GM23248 (cell line): ENCODE measurements around the gene ADAM19. TPM values are rescaled to one million over a fixed set of nuclear protein-coding genes. Genes with fewer than 3 reads are reported as not detected.

ENCODE experiments used
- DNase-seq: peaks from one replicate; pipeline ENCODE4 v3.0.0-alpha.2; 2015
- H2AFZ ChIP-seq: fragments of 200-600 bp; sonication (generic); 2 replicates; pipeline ENCODE4 v1.6.1; 2016; ENCODE audit warnings: antibody characterized with exemption
- H3F3A ChIP-seq: fragments of 200-600 bp; sonication (generic); 2 replicates; pipeline ENCODE4 v1.6.1; 2016; ENCODE audit warnings: mild to moderate bottlenecking, antibody characterized with exemption, mixed run types; ENCODE audit not compliant: insufficient read depth
- H3K27ac ChIP-seq: fragments of 200-600 bp; sonication (generic); 2 replicates; pipeline ENCODE4 v1.5.1; 2016; ENCODE audit warnings: mild to moderate bottlenecking
- H3K27me3 ChIP-seq: fragments of 200-600 bp; sonication (generic); replicated peaks from 2 replicates; pipeline ENCODE4 v1.6.1; 2016; ENCODE audit warnings: mild to moderate bottlenecking; ENCODE audit not compliant: insufficient read depth
- H3K36me3 ChIP-seq: fragments of 200-600 bp; sonication (generic); 2 replicates; pipeline ENCODE4 v1.6.1; 2016; ENCODE audit warnings: low read depth, mild to moderate bottlenecking
- H3K4me1 ChIP-seq: fragments of 200-600 bp; sonication (generic); 2 replicates; pipeline ENCODE4 v1.6.1; 2016; ENCODE audit warnings: mild to moderate bottlenecking; ENCODE audit not compliant: insufficient read depth
- H3K4me2 ChIP-seq: fragments of 200-600 bp; sonication (generic); one replicate; pipeline ENCODE4 v1.6.1; 2016; ENCODE audit warnings: mild to moderate bottlenecking; ENCODE audit not compliant: unreplicated experiment
- H3K4me3 ChIP-seq: fragments of 200-600 bp; sonication (generic); 2 replicates; pipeline ENCODE4 v1.5.1; 2016; ENCODE audit warnings: mild to moderate bottlenecking
- H3K79me2 ChIP-seq: fragments of 200-600 bp; sonication (generic); 2 replicates; pipeline ENCODE4 v1.6.1; 2016; ENCODE audit warnings: mild to moderate bottlenecking; ENCODE audit not compliant: insufficient read depth
- H3K9ac ChIP-seq: fragments of 200-600 bp; sonication (generic); 2 replicates; pipeline ENCODE4 v1.6.1; 2016; ENCODE audit warnings: mild to moderate bottlenecking
- H3K9me2 ChIP-seq: fragments of 200-600 bp; sonication (generic); 2 replicates; pipeline ENCODE4 v1.6.1; 2016; ENCODE audit warnings: mixed run types, mild to moderate bottlenecking, moderate library complexity; ENCODE audit not compliant: insufficient read depth
- H3K9me3 ChIP-seq: fragments of 200-600 bp; sonication (generic); one replicate; pipeline ENCODE4 v1.6.1; 2017; ENCODE audit warnings: low read depth
- H4K20me1 ChIP-seq: fragments of 200-600 bp; sonication (generic); 2 replicates; pipeline ENCODE4 v1.6.0; 2016; ENCODE audit not compliant: insufficient read depth
- EZH2 ChIP-seq: fragments of 200-600 bp; sonication (generic); IDR thresholded peaks from 2 replicates; pipeline ENCODE4 v1.6.1; 2018; ENCODE audit warnings: antibody characterized with exemption, mild to moderate bottlenecking; ENCODE audit not compliant: insufficient read depth, poor library complexity, severe bottlenecking
- EZH2phosphoT487 ChIP-seq: fragments of 200-600 bp; sonication (generic); IDR thresholded peaks from 2 replicates; pipeline ENCODE4 v1.6.1; 2018; ENCODE audit warnings: antibody characterized with exemption, moderate library complexity, mild to moderate bottlenecking, low read depth; ENCODE audit not compliant: insufficient read depth
- WGBS, 2 experiments: methylation state at CpG; one replicate each; pipeline ENCODE4 v1.1.6; 2015 to 2017; ENCODE audit warnings: low lambda C conversion rate in 2 of 2, low coverage in 1 of 2; ENCODE audit errors: missing lambda C conversion rate in 2 of 2; 5-methylcytosine and 5-hydroxymethylcytosine counted together
- in situ Hi-C: fragments of 300-500 bp; cut with MboI; formaldehyde crosslinking; loops from 2 replicates; pipeline ENCODE4 v1.15.0; 2020
- polyA plus RNA-seq: library from polyadenylated mRNA; unstranded; fragments of >200 nt; fragmentation: Nextera tagmentation; extraction: Ambion mirVana; gene quantifications from 2 replicates; pipeline ENCODE4 v1.2.1, GENCODE V29; 2016
- total RNA-seq: library from RNA; depleted of rRNA; stranded (reverse); fragments of >200 nt; shearing (Covaris generic); gene quantifications from 2 replicates; pipeline ENCODE4 v1.2.3, GENCODE V29; 2014

ADAM19 gene
- total and polyA plus RNA-seq, 2 experiments from 2014 or later: 18.1 to 20.5 TPM

DNA sequence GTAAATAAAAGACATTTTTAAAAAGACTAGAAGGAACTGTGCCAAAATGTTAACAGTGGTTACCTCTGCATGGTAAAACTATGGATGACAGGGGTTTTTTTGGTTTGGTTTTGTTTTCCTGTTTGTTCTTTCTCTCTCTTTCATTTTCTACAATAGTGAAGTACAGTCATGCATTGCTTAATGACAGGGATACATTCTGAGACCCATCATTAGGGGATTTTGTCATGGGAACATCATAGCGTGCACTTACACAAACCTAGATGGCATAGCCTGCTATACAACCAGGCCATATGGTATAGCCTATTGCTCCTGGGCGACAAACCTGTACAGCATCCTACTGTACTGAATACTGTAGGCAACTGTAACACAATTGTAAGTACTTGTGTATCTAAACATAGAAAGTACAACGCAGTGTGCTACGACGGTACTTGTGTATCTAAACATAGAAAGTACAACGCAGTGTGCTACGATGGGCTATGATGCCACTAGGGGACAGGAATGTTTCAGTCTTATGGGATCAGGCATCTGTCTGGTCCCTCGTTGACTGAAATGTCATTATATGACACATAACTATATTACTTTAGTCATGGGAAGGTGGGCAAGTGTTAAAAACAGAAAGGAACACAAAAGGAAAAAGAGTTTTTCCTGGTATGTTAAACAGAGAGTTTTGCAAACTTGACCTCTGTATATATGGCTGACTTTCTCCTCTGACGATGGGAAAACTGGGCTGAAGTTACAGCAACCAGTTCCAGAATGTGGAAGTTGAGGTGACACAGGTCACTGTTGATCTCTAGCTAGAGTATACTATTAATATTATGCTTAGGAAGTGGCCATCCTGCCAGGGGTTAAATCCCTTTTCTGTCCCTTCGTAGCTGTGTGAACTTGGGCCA, 7.4 kb upstream of the ADAM19 start:
- Histone ChIP-seq H4K20me1 (no peaks in the 10 kb centered on the region), H3K27me3 (no peaks in the 10 kb centered on the region), H3K27ac (no peak overlapping the region), H3K9me3 (no peaks in the 10 kb centered on the region), H3K4me3 (no peak overlapping the region), H3K4me1 (no peaks in the 10 kb centered on the region), H3K9me2 (no peaks in the 10 kb centered on the region), H3K36me3 (no peaks in the 10 kb centered on the region), H3K79me2 (no peaks in the 10 kb centered on the region), H3F3A (no peaks in the 10 kb centered on the region), H3K4me2 (no peak overlapping the region), H2AFZ (no peak overlapping the region), H3K9ac (no peak overlapping the region)
- 75 to 78% methylated on average over 10 of the region's 10 CpGs for WGBS, 2 experiments
- no peak for DNase-seq
- in situ Hi-C loops: no loop called here
- TF ChIP-seq EZH2phosphoT487: no peak
- TF ChIP-seq EZH2: no peak

DNA sequence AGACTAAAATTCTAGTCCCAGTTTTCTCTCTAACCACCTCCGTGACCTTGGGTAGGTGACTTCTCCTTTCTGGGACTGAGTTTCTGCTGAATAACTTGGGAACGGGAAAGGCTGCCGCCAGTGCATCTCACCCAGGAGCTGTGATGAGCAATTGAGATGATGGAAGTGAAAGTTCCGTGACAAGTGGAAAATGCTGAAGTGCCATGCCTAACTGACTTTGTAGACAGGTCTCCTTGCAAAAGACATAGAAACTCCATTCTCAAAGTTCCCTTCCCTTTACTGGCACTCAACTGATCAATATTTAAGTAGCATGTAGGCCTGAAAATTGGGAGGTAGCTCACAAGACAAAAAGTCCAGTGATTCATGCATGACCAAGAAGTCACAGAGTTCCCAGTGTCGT, 6.3 kb upstream of the ADAM19 start:
- Histone ChIP-seq H3K4me1 (no peaks in the 10 kb centered on the region), H3K9me3 (no peaks in the 10 kb centered on the region), H3K9me2 (no peaks in the 10 kb centered on the region), H3K9ac (no peak overlapping the region), H3K27ac (no peak overlapping the region), H3K4me2 (no peak overlapping the region), H3K4me3 (no peak overlapping the region), H3K27me3 (no peaks in the 10 kb centered on the region), H3K79me2 (no peaks in the 10 kb centered on the region), H3K36me3 (no peaks in the 10 kb centered on the region), H4K20me1 (no peaks in the 10 kb centered on the region), H2AFZ (no peak overlapping the region), H3F3A (no peaks in the 10 kb centered on the region)
- WGBS, 2 experiments: 84 to 88% methylated on average over 5 of the region's 5 CpGs
- no peak for DNase-seq
- TF ChIP-seq EZH2 (no peak), EZH2phosphoT487 (no peak)
- in situ Hi-C loops: no loop called here

DNA sequence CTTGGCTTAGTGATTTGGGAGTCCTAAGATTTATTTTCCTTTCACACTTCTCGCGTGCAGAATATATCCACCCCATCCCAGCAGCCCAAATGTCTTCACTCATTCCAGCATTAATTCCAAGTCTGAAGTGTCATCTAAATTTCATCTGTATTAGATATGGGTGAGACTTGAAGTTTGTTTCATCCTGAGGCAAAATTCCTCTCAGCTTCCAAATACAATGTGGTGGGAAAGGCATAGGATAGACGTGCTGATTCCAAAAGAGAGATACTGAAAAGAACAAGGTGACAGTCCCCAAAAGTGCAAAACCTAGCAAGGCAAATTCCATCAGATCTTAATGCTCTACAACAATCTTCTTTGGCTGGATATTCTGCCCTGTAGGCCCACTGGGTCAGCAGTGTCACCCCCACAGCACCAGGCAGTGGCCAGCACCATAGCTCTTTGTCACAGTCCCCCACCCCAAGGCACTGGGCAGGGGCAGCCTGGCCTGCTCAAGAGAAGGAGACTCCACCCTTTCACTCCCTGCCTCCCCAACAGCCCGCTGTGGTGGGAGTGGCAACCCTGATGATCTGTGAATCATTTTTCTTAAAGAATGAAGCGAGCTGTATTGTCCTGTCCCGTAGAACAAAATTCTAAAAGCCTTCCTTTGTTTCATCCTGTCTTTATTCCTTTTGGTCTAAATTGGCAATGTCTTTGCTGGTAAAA, 2.7 kb upstream of the ADAM19 start:
- Histone ChIP-seq H3K36me3 (no peaks in the 10 kb centered on the region), H3F3A (peaks cover 6% of the 10 kb centered on the region; the same call in 1 of the 2 replicates), H3K9me2 (no peaks in the 10 kb centered on the region), H3K4me3 (no peak overlapping the region), H3K4me1 (peaks cover 13% of the 10 kb centered on the region), H3K79me2 (peaks cover 20% of the 10 kb centered on the region), H2AFZ (no peak overlapping the region), H3K9ac (no peak overlapping the region), H4K20me1 (no peaks in the 10 kb centered on the region), H3K9me3 (no peaks in the 10 kb centered on the region), H3K27me3 (no peaks in the 10 kb centered on the region), H3K4me2 (no peak overlapping the region), H3K27ac (no peak overlapping the region)
- TF ChIP-seq EZH2phosphoT487 (no peak), EZH2 (no peak)
- in situ Hi-C loops: no loop called here
- DNase-seq: no peak
- 91 to 93% methylated on average over 6 of the region's 6 CpGs for WGBS, 2 experiments

DNA sequence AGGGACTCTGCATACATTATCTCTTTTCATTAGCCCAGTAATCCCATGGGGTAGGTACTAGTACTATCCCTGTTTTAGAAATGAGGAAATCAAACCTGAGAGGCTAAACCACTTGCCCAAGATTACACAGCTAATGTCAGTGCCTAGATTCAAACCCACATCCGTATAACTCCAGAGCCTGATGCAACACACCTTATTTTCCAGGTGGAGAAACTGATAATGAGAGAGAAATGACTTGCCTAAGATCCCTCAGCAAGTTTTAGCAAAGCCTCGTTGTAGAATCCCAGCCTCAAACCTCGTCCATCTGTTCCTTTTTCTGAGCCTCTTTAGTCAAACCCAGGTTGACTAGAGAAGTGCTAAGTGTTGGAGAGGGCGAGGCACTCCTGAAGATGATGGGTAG, 1.1 kb upstream of the ADAM19 start:
- DNase-seq: no peak
- Histone ChIP-seq H3K27me3 (no peaks in the 10 kb centered on the region), H3K36me3 (no peaks in the 10 kb centered on the region), H3K9me2 (no peaks in the 10 kb centered on the region), H3K4me3 (0 out of 2 replicates have a peak overlapping the region, but pooled peaks have one; percentile 90), H2AFZ (peak overlapping the region; percentile 89; the same call in 1 of the 2 replicates), H3K4me1 (peaks cover 19% of the 10 kb centered on the region), H4K20me1 (no peaks in the 10 kb centered on the region), H3K27ac (no peak overlapping the region), H3K4me2 (no peak overlapping the region), H3F3A (peaks cover 20% of the 10 kb centered on the region; the same call in 1 of the 2 replicates), H3K9ac (no peak overlapping the region), H3K9me3 (no peaks in the 10 kb centered on the region), H3K79me2 (peaks cover 34% of the 10 kb centered on the region)
- in situ Hi-C loops: no loop called here
- no peak for TF ChIP-seq EZH2phosphoT487
- TF ChIP-seq EZH2: no peak
- 78 to 80% methylated on average over 4 of the region's 4 CpGs for WGBS, 2 experiments
